Right atrium auricular region (tissue), 2 donors: ENCODE data around the gene MROH7. TPM values are rescaled to one million over a fixed set of nuclear protein-coding genes. Genes with fewer than 3 reads are reported as not detected.
"Not testable (repeated sequence)": the region's sequence is repeated elsewhere in the genome, so short reads cannot be mapped to it uniquely, and the experiment has no call there.

ENCODE experiments used
- DNase-seq: peaks from one replicate; pipeline ENCODE4 v3.0.0-alpha.2; 2019; ENCODE audit warnings: low spot score
- H3K27ac ChIP-seq, 2 donors: fragments of 200-600 bp; sonication (generic); 1 replicate in 1 of 2; 2 replicates in 1 of 2; pipeline ENCODE4 v1.5.1; 2016 to 2019
- H3K27me3 ChIP-seq, 2 donors: fragments of 200-600 bp; sonication (generic); one replicate each; pipeline versions ENCODE4 v1.5.1 to v1.6.0; 2017 to 2019
- H3K36me3 ChIP-seq: fragments of 200-600 bp; sonication (generic); one replicate; pipeline ENCODE4 v1.5.1; 2016
- H3K4me1 ChIP-seq, 2 donors: fragments of 200-600 bp; sonication (generic); one replicate each; pipeline versions ENCODE4 v1.5.1 to v1.6.0; 2017 to 2019
- H3K4me3 ChIP-seq, 2 donors: fragments of 200-600 bp; sonication (generic); 1 replicate in 1 of 2; 2 replicates in 1 of 2; pipeline ENCODE4 v1.5.1; 2017 to 2019; ENCODE audit warnings: mild to moderate bottlenecking in 1 of 2, moderate library complexity in 1 of 2
- H3K9me3 ChIP-seq, 2 donors: fragments of 200-600 bp; sonication (generic); one replicate each; pipeline ENCODE4 v1.5.1; 2019
- CTCF ChIP-seq, 2 donors: fragments of 200-600 bp; sonication (generic); IDR thresholded peaks; one replicate each; pipeline ENCODE4 v1.5.1; 2019; ENCODE audit warnings: antibody characterized with exemption in 2 of 2
- total RNA-seq, 2 donors: library from RNA; depleted of rRNA; stranded (reverse); fragments of >200 nt; gene quantifications; one replicate each; pipeline ENCODE4 v1.1.0, GENCODE V29; 2016

Gene MROH7
- total RNA-seq, 2 donors from 2014 or later: 5.5 to 6.9 TPM

- Histone ChIP-seq H3K36me3 (no peaks in the 10 kb centered on the region), H3K4me3 (no peak within 1 kb of the TSS), H3K27ac (no peak within 1 kb of the TSS), H3K4me1 (peaks cover 0 to 8% of the 10 kb centered on the region in 2 donors), H3K27me3 (no peaks in the 10 kb centered on the region), H3K9me3 (no peaks in the 10 kb centered on the region)
- no peak for DNase-seq
- TF ChIP-seq CTCF (IDR thresholded peaks at IDR 0.05): no peak
These were observed 18.2 kb upstream of the MROH7 start, which contains the start of gene FAM151A for GRCh38 chr1:54623216-54624007. Gene FAM151A, minus strand, starts transcription at chr1:54623525. Its CDS starts 130 bp downstream, at chr1:54623395.

GRCh38 chr1:54624466-54625464 is 16.8 kb upstream of the MROH7 start:
- Histone ChIP-seq H3K27ac (no peak overlapping the region), H3K27me3 (no peaks in the 10 kb centered on the region), H3K9me3 (no peaks in the 10 kb centered on the region), H3K36me3 (no peaks in the 10 kb centered on the region), H3K4me3 (no peak overlapping the region), H3K4me1 (peaks cover 0 to 8% of the 10 kb centered on the region in 2 donors)
- TF ChIP-seq CTCF (IDR thresholded peaks at IDR 0.05): no peak
- DNase-seq: no peak

- Histone ChIP-seq H3K27me3 (no peaks in the 10 kb centered on the region), H3K36me3 (no peaks in the 10 kb centered on the region), H3K4me1 (peaks cover 0 to 8% of the 10 kb centered on the region in 2 donors), H3K27ac (no peak overlapping the region), H3K4me3 (no peak overlapping the region), H3K9me3 (no peaks in the 10 kb centered on the region)
- no peak for DNase-seq
- TF ChIP-seq CTCF (IDR thresholded peaks at IDR 0.05): no peak
These were observed 14.4 kb upstream of the MROH7 start for GRCh38 chr1:54627196-54627595.

- not testable (repeated sequence) for DNase-seq, H3K27me3 ChIP-seq, H3K9me3 ChIP-seq, H3K4me3 ChIP-seq, H3K4me1 ChIP-seq, H3K36me3 ChIP-seq, H3K27ac ChIP-seq
These were observed 5.8 kb upstream of the MROH7 start for GRCh38 chr1:54635804-54636203.

GRCh38 chr1:54636461-54637446 is 4.8 kb upstream of the MROH7 start:
- not testable (repeated sequence) for DNase-seq, H3K9me3 ChIP-seq, H3K27me3 ChIP-seq, H3K36me3 ChIP-seq, H3K4me3 ChIP-seq, H3K27ac ChIP-seq, H3K4me1 ChIP-seq

GRCh38 chr1:54640361-54640760 is 1.2 kb upstream of the MROH7 start:
- no peak for DNase-seq
- Histone ChIP-seq H3K9me3 (peaks cover 0 to 13% of the 10 kb centered on the region in 2 donors), H3K27me3 (no peaks in the 10 kb centered on the region), H3K4me3 (no peak overlapping the region), H3K36me3 (no peaks in the 10 kb centered on the region), H3K4me1 (no peaks in the 10 kb centered on the region), H3K27ac (no peak overlapping the region)
- TF ChIP-seq CTCF (IDR thresholded peaks at IDR 0.05): no peak
